ENCODE data around the gene EXOSC5.
A peak's percentile ranks its signal among the peaks of the same experiment; 100 is the strongest.
"Not testable (repeated sequence)": the region's sequence is repeated elsewhere in the genome, so short reads cannot be mapped to it uniquely, and the experiment has no call there.

The EXOSC5 gene

DNA sequence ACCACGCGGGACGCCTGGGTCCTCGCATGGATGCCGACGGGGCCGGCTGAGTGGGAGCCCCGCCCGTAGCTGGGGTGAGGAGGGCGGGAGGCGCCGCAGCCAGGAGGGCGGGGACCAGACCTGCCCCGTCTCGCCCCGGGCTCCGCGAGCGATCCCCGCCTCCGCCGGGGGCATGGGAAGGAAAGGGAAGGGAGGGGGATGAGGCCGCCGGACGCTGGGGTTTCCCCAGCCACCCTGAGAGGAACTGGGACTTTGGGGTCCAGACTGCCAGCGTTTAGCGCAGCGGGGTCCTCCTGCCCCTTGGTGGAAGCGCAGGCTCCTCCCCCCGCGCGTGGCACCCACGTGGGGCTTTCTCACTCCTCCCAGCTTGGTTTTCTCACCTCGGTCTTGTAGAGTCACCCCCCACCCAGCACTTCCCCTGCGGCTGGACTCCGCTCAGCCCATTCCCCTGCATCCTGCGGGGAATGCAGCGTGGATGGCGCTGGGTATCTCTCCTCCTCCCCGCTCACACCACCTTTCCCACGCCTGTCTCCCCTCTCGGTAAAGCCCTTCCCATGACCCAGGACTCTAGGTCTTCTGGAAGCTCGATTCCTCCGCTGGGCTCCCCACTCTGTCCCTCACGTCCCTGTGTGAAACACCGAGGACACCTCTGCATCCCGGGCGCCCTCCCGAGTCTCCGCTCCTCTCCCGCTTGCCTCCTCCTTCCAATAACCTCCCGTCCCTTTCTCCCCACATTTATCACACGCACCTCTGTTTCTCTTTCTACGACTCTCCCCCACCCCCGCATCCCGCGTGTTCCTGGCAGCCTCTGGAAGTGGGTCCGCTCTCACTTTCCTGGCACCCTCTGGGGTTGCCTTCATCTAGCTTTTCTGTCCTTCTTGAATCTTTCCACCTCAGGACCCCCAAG is 45.6 kb downstream of the EXOSC5 start:
- DNase-seq (ENCODE audit: low read depth, low spot score) = peak; percentile 60
- in situ Hi-C loops (cut with HindIII; ENCODE audit: low sequenced_read_pairs) = no loop called here
- H3K4me3 ChIP-seq (ENCODE audit: low read depth, low read length) = peak overlapping the region; percentile 85
- TF ChIP-seq, protein P1, sequence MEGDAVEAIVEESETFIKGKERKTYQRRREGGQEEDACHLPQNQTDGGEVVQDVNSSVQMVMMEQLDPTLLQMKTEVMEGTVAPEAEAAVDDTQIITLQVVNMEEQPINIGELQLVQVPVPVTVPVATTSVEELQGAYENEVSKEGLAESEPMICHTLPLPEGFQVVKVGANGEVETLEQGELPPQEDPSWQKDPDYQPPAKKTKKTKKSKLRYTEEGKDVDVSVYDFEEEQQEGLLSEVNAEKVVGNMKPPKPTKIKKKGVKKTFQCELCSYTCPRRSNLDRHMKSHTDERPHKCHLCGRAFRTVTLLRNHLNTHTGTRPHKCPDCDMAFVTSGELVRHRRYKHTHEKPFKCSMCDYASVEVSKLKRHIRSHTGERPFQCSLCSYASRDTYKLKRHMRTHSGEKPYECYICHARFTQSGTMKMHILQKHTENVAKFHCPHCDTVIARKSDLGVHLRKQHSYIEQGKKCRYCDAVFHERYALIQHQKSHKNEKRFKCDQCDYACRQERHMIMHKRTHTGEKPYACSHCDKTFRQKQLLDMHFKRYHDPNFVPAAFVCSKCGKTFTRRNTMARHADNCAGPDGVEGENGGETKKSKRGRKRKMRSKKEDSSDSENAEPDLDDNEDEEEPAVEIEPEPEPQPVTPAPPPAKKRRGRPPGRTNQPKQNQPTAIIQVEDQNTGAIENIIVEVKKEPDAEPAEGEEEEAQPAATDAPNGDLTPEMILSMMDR (IDR thresholded peaks at IDR 0.05; ENCODE audit: low read depth, low read length) = no peak

DNA sequence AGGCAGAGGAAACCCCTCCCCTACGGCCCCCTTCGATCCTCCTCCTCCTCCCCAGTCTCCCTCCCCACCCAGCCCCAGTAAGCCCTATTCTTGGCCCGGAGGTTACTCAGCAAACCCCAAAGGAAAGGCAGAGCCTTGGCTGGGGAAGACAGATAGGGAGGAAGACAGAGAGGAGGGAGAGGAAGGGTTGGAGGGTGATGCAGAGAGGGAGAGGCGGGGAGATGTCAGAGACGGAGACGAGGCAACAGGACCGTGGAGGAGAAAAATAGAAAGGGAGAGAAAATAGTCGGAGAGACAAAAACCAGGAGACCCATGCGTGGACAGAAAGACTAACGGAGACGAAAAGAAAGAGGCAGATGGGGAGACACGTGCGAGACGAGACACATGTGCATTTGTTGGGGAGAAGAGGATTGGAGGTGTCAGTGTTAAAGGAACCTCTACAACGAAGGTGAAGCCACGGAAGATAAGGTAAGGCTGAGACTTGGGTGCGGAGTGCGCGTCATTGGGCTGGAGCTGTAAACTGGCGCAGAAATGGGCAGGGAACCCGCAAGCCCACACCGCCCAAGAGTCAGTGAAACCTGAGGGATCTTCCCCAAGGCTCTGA is 46.3 kb downstream of the EXOSC5 start:
- DNase-seq (ENCODE audit: low read depth, low spot score) = no peak
- in situ Hi-C loops (cut with HindIII; ENCODE audit: low sequenced_read_pairs) = no loop called here
- peak overlapping the region; percentile 85 for H3K4me3 ChIP-seq (ENCODE audit: low read depth, low read length)
- TF ChIP-seq, protein P1 (IDR thresholded peaks at IDR 0.05; ENCODE audit: low read depth, low read length) = no peak

DNA sequence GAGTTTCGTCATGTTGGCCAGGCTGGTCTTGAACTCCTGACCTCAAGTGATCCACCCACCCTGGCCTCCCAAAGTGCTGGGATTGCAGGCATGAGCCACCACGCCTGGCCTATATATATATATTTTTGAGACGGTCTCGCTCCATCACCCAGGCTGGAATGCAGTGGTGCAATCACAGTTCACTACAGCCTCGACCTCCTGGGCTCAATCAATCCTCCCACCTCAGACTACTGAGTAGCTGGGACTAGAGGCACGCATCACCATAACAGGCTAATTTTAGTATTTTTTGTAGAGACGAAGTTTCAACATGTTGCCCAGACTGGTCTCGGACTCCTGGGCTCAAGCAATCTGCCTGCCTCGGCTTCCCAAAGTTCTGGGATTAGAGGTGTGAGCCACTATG is 50.2 kb downstream of the EXOSC5 start:
- in situ Hi-C loops (cut with HindIII; ENCODE audit: low sequenced_read_pairs) = not testable (repeated sequence)

DNA sequence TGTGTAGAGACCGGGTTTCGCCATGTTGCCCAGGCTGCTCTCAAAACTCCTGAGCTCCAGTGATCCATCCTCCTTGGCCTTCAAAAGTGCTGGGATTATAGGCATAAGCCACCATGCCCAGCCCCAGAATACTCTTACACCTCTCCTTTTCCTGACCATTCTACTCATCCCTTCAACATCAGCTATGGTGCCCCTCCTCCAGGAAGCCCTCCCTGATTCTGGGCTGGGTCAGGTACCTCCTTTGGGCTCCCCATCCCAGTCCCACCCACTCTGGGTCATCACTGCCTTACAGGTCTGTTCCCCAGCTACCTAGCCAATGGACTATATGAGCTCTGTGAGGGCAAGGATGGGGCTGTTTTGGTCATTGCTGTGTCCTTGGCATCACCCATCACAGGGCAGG is 53.0 kb downstream of the EXOSC5 start:
- H3K4me3 ChIP-seq (ENCODE audit: low read depth, low read length) = no peak overlapping the region
- DNase-seq (ENCODE audit: low read depth, low spot score) = no peak
- in situ Hi-C loops (cut with HindIII; ENCODE audit: low sequenced_read_pairs) = no loop called here
- TF ChIP-seq, protein P1 (IDR thresholded peaks at IDR 0.05; ENCODE audit: low read depth, low read length) = no peak

More for the DNA sequence above, 50.2 kb downstream of the EXOSC5 start:
- not testable (repeated sequence) for DNase-seq (ENCODE audit: low read depth, low spot score); H3K4me3 ChIP-seq (ENCODE audit: low read depth, low read length)

DNA sequence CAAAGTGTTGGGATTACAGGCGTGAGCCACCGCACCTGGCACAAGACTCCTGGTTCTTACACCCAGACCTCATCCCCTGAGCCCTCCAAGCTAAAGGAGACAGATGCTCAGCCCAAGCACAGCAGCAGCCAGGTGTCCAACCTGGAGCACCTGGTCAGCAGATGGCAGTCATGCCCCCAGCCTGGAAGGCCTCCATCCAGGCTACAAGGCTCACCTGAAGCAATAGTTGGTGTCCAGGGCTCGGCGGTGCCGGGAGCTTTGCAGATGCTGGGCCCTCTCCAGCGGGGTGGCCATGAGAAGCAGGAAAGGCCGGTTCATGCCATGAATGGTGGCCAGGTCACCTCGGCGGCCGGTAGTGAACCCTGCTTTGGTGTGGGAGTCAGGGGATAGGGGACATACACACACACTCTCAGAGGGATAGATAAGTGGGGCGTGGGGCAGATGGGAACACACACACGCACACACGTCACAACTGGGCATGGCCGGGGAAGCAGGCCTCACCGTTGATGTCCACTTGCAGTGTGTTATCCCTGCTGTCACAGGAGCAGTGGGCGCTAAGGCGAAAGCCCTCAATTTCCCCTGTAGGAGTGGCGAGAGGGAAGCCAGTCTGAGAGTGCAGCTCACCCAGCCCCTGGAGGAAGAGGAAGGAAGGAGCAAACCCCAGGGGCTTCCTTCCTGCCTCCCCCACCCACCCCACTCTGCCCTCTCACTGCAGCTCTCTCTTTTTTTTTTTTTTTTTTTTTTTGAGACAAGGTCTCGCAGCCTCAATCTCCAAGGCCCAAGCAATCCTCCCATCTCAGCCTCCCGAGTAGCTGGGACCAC is 55.3 kb downstream of the EXOSC5 start:
- DNase-seq (ENCODE audit: low read depth, low spot score) = no peak
- H3K4me3 ChIP-seq (ENCODE audit: low read depth, low read length) = no peak overlapping the region
- TF ChIP-seq, protein P1 (IDR thresholded peaks at IDR 0.05; ENCODE audit: low read depth, low read length) = no peak
- in situ Hi-C loops (cut with HindIII; ENCODE audit: low sequenced_read_pairs) = no loop called here

DNA sequence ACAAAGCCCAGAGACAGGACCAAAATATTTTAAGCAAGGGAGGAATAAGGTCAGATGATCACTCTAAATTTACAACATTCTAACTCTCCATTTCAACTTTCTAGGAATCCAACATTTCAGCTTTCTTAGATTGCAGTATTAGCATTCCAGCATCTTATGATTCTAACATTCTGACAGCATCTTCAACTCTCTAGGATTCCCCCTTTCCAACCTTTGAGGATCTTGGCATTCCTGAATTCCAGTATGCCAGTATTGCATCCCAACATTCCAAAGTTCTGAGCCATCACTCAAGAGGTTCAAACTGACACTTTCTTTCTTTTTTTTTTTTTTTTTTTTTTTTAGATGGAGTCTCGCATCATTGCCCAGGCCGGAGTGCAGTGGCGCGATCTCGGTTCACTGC is 57.2 kb downstream of the EXOSC5 start:
- DNase-seq (ENCODE audit: low read depth, low spot score) = no peak
- H3K4me3 ChIP-seq (ENCODE audit: low read depth, low read length) = no peak overlapping the region
- TF ChIP-seq, protein P1 (IDR thresholded peaks at IDR 0.05; ENCODE audit: low read depth, low read length) = no peak
- in situ Hi-C loops (cut with HindIII; ENCODE audit: low sequenced_read_pairs) = no loop called here
